Activated naive CD4-positive, alpha-beta T cell treated with anti-CD3 and anti-CD28 coated beads for 36 hours (primary cell): Measurements from ENCODE around the gene CTRB1. TPM values are rescaled to one million over a fixed set of nuclear protein-coding genes. Genes with fewer than 3 reads are reported as not detected.
"Not testable (repeated sequence)": the region's sequence is repeated elsewhere in the genome, so short reads cannot be mapped to it uniquely, and the experiment has no call there.

ENCODE experiments used
- CTCF ChIA-PET: fragments of 350-600 bp; sonication (Branson Sonifier 250); formaldehyde crosslinking; loops from one replicate; lab custom pipeline; 2021; ENCODE audit warnings: antibody characterized with exemption; lab: Charles Lee
- DNase-seq: peaks from one replicate; pipeline ENCODE4 v3.0.0-alpha.2; 2020
- H3K27ac Mint-ChIP-seq: one replicate; pipeline ENCODE4 v1.8.0; 2021; ENCODE audit warnings: mild to moderate bottlenecking, mixed read lengths
- H3K27me3 Mint-ChIP-seq: one replicate; pipeline ENCODE4 v1.8.0; 2021; ENCODE audit warnings: low read depth, mixed read lengths
- H3K36me3 Mint-ChIP-seq: one replicate; pipeline ENCODE4 v1.8.0; 2021; ENCODE audit warnings: low read depth, mixed read lengths
- H3K4me1 Mint-ChIP-seq: one replicate; pipeline ENCODE4 v1.8.0; 2021; ENCODE audit warnings: low read depth, mixed read lengths
- H3K4me3 Mint-ChIP-seq: one replicate; pipeline ENCODE4 v1.8.0; 2021; ENCODE audit warnings: mild to moderate bottlenecking, moderate library complexity, mixed read lengths
- H3K9me3 Mint-ChIP-seq: one replicate; pipeline ENCODE4 v1.8.0; 2021; ENCODE audit warnings: mixed read lengths
- intact Hi-C: fragments of 100-400 bp; cut with micrococcal nuclease; formaldehyde crosslinking; loops from one replicate; pipeline ENCODE4 v1.15.1; 2023
- total RNA-seq, 2 experiments: library from RNA; stranded (reverse); gene quantifications; one replicate each; pipeline ENCODE4 v1.2.3, GENCODE V29; 2021

Gene CTRB1
- total RNA-seq, 2 experiments from 2014 or later: not detected

DNA sequence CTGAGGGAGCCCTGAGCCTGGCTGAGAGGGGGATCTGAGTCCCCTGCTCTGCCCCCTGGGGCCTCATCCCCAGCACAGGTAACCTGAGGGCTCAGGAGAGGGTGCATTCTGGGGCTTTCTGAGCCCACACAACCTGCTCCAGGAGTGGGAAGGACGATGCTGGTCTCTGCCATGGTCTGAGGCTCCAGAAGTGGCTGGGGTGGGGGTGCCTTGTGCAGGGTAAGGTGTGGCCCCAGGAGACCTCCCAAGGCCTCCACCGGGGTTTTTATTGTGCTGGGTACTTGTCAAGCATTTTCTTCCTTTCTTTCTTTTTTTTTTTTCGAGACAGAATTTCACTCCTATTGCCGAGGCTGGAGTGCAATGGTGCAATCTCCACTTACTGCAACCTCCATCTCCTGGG, 300 bp downstream of the CTRB1 start:
- no peak overlapping the region for H3K27ac Mint-ChIP-seq

DNA sequence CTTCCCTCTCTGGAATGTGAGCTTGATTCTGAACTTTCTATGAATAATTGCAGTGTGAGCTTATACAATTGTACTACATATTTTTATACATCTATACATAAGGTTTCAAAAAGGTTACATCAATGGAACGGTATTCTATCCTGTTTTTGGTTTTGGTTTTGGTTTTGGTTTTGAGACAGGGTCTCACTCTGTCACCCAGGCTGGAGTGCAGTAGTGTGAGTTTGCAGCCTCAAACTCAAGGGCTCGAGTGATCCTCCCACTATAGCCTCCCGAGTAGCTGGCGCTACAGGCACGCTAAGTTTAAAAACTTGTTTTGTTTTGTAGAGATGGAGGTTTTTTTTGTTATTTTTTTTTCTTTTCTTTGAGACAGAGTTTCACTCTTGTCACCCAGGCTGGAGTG, 1.1 kb downstream of the CTRB1 start:
- Mint-ChIP-seq H3K36me3 (no peaks in the 10 kb centered on the region), H3K27me3 (no peaks in the 10 kb centered on the region), H3K4me1 (peaks cover 20% of the 10 kb centered on the region), H3K4me3 (peak overlapping the region; percentile 19), H3K9me3 (no peaks in the 10 kb centered on the region), H3K27ac (peak overlapping the region; percentile 74)
- intact Hi-C loops: loop anchor here (2.0 kb wide), 1 partner anchor 21 kb away; no protein-coding TSS in a partner anchor
- DNase-seq: peak; percentile 54
- CTCF ChIA-PET: interaction anchor here (0.7 to 2.4 kb wide), 7 partner anchors 14 to 245 kb away, joined by 3 to 13 read pairs (median 3); partner anchors contain the start of genes TMEM170A and ZNRF1

More for the DNA sequence above, 300 bp downstream of the CTRB1 start:
- Mint-ChIP-seq H3K27me3 (no peaks in the 10 kb centered on the region), H3K4me3 (no peak overlapping the region), H3K9me3 (no peaks in the 10 kb centered on the region), H3K36me3 (no peaks in the 10 kb centered on the region), H3K4me1 (peaks cover 20% of the 10 kb centered on the region)
- intact Hi-C loops: loop anchor here (2.0 kb wide), 1 partner anchor 20 kb away; no protein-coding TSS in a partner anchor
- CTCF ChIA-PET: interaction anchor here (0.7 to 2.4 kb wide), 5 partner anchors 15 to 221 kb away, joined by 3 to 10 read pairs (median 3); partner anchors contain the start of gene ZNRF1
- DNase-seq: no peak

DNA sequence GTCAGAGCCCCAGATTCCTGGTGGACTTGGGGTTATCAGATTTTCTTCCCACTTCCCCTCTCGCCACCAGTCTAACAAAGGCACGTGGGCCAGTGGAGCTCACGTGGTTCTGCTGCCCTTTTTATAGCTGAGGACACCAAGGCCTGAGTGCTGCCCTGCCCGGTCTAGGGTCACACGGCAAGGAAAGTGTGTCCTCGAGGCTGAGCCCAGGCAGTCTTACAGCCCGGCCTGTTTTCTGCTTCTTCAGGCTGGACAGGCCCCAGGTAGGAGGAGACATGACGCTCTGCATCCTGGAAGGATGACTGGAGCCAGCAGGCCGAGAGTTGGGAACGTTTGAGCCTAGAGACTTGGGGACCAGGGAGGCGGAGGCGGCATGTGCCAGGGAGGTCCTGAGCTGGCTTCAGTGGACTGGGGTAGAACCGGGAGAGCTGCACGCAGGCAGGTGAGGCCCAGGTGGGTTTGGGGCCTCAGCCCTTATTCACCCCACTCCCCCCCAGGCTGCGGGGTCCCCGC, 3.5 kb downstream of the CTRB1 start:
- H3K4me3 Mint-ChIP-seq: no peak overlapping the region
- peak overlapping the region; percentile 44 for H3K27ac Mint-ChIP-seq
- no peaks in the 10 kb centered on the region for H3K36me3 Mint-ChIP-seq
- H3K9me3 Mint-ChIP-seq: no peaks in the 10 kb centered on the region
- H3K27me3 Mint-ChIP-seq: no peaks in the 10 kb centered on the region
- CTCF ChIA-PET: interaction anchor here (1.0 kb wide), 1 partner anchor 23 kb away, joined by 3 read pairs; no protein-coding TSS in a partner anchor
- no peak for DNase-seq
- peaks cover 20% of the 10 kb centered on the region for H3K4me1 Mint-ChIP-seq
- intact Hi-C loops: no loop called here

DNA sequence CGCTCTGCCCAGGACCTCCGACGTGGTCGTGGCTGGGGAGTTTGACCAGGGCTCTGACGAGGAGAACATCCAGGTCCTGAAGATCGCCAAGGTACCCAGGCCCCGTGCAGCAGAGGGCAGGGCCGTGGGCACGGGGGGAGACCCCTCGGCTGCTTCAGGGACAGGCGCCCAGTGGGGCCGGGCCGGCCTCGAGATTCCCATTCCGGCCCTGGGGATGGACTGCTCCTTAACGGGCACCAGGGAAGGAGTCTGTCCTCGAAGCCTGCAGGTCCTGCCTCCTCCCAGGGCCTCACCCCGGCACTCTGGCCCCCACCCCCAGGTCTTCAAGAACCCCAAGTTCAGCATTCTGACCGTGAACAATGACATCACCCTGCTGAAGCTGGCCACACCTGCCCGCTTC, 4.3 kb downstream of the CTRB1 start:
- intact Hi-C loops, H3K9me3 Mint-ChIP-seq, CTCF ChIA-PET: not testable (repeated sequence)

DNA sequence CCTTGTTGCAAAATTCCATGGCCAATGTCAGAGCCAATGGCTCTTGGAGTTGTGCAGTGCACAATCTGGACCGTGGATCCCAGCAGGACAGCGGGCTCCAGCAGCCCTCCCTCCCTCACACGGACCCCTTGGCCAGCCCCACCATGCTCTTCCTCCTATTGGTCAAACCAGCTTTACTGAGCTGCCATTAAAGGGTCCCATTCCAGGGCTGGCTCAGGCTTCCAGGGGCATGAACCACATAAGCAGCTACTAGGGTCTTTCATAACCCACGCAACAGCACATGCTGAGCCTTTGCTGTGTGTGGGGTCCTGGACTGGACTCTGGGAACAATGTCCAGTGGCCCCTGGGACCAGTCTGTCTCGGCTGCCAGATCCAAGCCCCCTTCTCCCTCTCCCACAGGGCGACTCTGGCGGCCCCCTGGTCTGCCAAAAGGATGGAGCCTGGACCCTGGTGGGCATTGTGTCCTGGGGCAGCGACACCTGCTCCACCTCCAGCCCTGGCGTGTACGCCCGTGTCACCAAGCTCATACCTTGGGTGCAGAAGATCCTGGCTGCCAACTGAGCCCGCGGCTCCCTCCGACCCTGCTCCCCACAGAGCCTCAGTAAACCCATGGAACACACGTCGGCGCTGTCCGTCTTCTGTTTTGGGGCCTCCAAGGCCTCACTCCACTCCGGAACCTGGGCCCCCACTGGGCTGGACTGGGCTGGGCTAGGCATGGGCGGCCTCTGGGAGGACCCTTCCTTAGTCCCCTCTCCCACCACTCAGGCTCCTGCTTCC, 5.7 kb downstream of the CTRB1 start:
- H3K4me3 Mint-ChIP-seq: no peak overlapping the region
- no peak overlapping the region for H3K27ac Mint-ChIP-seq
- H3K36me3 Mint-ChIP-seq: no peaks in the 10 kb centered on the region
- peaks cover 10% of the 10 kb centered on the region for H3K4me1 Mint-ChIP-seq
- no peaks in the 10 kb centered on the region for H3K9me3 Mint-ChIP-seq
- no peak for DNase-seq
- no peaks in the 10 kb centered on the region for H3K27me3 Mint-ChIP-seq
- intact Hi-C loops: no loop called here
- CTCF ChIA-PET: no interaction called here

More for the DNA sequence above, 4.3 kb downstream of the CTRB1 start:
- H3K4me1 Mint-ChIP-seq: peaks cover 17% of the 10 kb centered on the region
- H3K27ac Mint-ChIP-seq, DNase-seq, H3K4me3 Mint-ChIP-seq, H3K36me3 Mint-ChIP-seq, H3K27me3 Mint-ChIP-seq: not testable (repeated sequence)

DNA sequence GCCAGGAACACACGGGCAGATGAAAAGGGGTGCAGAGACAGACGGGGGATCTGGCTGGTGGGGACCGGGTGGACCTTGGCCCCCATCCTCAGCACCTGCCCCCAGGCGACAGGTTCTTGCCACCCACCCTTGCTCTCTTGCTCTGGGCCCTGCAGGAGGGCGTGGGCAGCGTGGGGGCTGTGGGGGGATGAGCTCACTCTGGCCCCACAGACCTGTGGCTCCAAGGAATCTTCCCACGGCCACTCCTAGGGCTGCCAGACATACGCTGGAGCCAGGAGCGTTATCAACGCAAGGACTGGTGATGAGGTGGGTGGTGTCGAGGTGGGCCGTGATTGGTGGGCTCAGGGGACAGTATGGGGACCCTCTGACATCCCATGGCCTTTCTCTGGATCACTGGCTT, 6.3 kb downstream of the CTRB1 start:
- Mint-ChIP-seq H3K27me3 (no peaks in the 10 kb centered on the region), H3K4me1 (peaks cover 4% of the 10 kb centered on the region), H3K36me3 (no peaks in the 10 kb centered on the region), H3K4me3 (no peak overlapping the region), H3K27ac (no peak overlapping the region), H3K9me3 (no peaks in the 10 kb centered on the region)
- no peak for DNase-seq
- CTCF ChIA-PET: no interaction called here
- intact Hi-C loops: no loop called here

DNA sequence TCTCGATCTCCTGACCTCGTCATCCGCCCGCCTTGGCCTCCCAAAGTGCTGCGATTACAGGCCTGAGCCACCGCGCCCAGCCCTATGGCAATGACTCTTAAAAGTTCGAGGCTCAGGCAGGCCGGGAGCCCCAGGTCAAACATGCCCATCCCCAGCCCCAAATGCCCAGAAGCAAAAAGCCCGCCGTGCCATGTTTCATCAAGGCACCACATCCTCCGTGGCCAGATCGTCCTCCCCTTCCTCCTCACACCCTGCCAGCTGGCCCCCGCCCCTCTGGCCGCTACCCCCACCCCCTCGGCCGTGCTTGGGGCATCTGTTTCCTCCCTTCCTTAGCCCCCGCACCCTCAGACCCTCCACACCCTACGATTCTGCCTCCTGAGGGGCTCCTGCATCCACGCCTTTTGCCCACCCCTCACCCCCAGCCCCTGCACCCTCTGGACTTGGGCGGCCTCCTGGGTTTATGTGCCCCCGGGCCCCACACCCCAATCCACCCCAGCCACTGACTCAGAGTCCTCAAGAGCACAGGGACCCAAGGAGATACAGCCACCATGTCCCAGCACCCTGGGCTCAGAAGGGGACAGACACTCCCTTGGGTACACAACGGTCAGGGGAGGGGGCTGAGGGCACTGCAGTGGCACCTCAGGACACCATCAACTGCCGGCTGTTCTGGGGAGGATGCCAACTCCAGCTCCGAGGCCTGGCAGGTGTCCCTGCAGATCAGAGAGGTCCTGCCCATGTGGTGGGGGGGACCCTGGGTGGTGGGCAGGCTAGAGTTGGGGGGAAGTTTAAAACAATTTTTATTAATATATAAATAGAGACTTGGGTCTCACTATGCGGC, 7.1 kb downstream of the CTRB1 start:
- no peaks in the 10 kb centered on the region for H3K36me3 Mint-ChIP-seq
- no peak overlapping the region for H3K4me3 Mint-ChIP-seq
- CTCF ChIA-PET: no interaction called here
- no peak overlapping the region for H3K27ac Mint-ChIP-seq
- intact Hi-C loops: no loop called here
- peaks cover under 1% of the 10 kb centered on the region for H3K4me1 Mint-ChIP-seq
- no peaks in the 10 kb centered on the region for H3K9me3 Mint-ChIP-seq
- no peak for DNase-seq
- no peaks in the 10 kb centered on the region for H3K27me3 Mint-ChIP-seq

DNA sequence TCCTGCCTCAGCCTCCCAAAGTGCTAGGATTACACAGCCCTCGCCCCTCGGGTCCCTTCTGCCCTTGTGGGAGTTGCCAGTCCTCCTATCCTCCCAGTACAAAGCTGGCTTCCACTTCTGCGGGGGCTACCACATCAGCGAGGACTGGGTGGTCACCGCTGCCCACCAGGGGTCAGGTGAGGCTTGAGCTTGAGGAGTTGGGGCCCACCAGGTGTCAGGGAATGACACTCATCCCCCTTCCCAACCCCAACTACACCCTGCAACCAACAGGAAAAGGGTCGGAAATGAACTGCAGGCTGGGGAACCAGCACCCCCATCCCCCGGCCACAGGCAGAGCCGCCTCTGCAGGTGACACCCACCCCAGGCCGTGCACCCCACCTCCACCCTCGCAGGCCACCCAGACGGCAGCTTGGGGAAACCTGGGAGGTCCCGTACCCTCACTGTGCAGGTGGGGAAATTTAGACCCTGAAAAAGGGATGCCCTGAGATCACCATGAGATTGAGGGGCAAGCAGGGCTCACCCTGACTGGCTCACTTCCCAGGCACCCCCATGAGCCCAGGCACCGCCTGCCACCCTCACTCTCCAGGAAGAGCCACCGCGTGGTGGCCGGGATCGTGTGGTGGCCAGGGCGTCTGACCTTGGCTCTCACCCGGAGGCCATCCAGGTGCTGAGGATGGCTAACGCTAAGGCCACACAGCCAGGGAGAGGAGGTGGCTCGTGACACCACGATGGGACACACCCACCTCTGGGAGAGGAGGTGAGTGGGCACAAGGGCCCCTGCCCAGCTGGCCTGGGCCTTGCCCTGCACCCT, 8.0 kb downstream of the CTRB1 start:
- CTCF ChIA-PET: interaction anchor here (0.6 to 0.9 kb wide), 2 partner anchors 45 to 177 kb away, joined by 5 to 7 read pairs; no protein-coding TSS in a partner anchor
- H3K9me3 Mint-ChIP-seq: no peaks in the 10 kb centered on the region
- DNase-seq: no peak
- no peaks in the 10 kb centered on the region for H3K27me3 Mint-ChIP-seq
- no peak overlapping the region for H3K4me3 Mint-ChIP-seq
- H3K27ac Mint-ChIP-seq: no peak overlapping the region
- H3K4me1 Mint-ChIP-seq: no peaks in the 10 kb centered on the region
- no peaks in the 10 kb centered on the region for H3K36me3 Mint-ChIP-seq
- intact Hi-C loops: no loop called here

DNA sequence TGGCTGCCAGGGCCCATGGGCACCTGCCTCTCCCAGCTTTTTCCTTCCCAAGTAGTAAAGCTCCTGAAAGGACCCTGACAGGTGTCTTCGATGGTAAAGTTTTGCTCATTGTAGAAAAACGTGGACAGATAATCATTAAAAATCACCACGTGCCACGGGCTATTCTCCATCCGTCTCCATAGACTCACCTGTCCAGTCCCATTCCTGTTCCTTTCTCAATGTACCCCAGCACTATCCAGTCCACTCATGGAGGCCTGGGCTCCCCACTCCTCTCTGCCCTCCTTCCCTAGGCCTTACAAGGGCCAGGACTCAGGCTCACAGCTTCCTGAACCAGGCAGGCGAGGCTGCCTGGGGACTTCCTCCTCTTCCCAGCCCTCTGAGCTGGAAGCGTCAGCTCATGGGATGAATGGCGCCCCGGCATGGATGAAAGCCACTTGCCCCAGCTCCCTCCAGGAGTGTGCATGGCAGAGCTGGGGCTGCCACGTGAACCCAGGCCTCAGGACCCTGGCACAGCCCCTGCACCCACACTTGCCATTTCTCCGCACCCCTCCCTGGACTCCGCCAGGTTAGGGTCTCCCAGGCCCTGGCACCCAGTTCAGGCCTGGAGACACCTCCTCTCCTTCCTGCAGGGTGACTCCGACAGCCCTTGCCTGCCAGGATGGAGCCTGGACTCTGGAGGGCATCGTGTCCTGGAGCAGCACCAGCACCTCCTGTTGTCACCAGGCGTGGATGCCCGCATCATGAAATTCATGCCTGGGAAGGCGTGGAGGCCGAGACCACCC, 8.8 kb downstream of the CTRB1 start:
- Mint-ChIP-seq H3K4me1 (no peaks in the 10 kb centered on the region), H3K4me3 (no peak overlapping the region), H3K36me3 (no peaks in the 10 kb centered on the region), H3K27ac (no peak overlapping the region), H3K27me3 (no peaks in the 10 kb centered on the region), H3K9me3 (no peaks in the 10 kb centered on the region)
- intact Hi-C loops: no loop called here
- DNase-seq: no peak
- CTCF ChIA-PET: interaction anchor here (0.6 to 0.9 kb wide), 2 partner anchors 46 to 176 kb away, joined by 5 to 7 read pairs; no protein-coding TSS in a partner anchor

DNA sequence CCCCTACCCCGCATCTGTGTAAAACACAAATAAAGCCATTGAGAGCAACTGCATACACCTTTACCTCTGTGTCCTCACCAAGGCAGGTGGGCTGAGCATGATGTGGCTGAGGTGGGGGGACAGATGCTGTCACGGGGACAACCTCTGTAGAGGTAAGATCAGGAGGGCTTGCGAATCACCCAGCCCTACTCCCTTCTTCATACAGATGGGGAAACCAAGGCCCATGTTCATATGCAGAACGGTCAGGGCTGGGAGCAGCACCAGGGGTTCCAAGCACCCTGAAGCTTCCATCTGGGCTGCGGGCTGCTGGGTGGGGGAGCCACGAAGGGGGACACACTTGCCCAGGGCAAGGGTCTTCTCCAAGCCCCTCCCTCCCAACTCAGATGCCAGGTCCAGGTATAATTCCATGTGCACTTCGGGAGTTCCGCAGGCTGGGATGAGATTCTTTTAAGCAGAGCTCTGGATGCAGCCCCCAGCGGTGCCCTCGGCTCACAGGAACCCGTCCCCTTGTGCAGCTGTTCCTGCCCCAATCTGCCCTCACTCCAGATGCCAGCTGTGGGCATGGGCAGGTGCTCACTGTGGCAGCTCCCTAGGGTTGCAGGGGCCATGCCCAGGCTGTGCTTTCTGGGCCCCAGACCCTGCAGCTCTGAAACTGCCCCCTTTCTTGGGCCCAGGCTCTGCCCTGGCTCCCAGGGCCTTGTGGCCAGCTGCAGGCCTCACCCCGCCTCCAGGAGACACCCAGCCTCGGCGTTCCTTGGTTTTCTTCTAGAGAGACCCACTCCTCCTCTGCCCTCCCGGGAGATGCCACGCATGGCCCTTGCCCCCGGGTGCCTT, 9.6 kb downstream of the CTRB1 start:
- no peak for DNase-seq
- Mint-ChIP-seq H3K4me3 (no peak overlapping the region), H3K36me3 (no peaks in the 10 kb centered on the region), H3K9me3 (no peaks in the 10 kb centered on the region), H3K27ac (no peak overlapping the region), H3K4me1 (no peaks in the 10 kb centered on the region), H3K27me3 (no peaks in the 10 kb centered on the region)
- intact Hi-C loops: no loop called here
- CTCF ChIA-PET: interaction anchor here (1.0 to 1.3 kb wide), 2 partner anchors 29 to 152 kb away, joined by 4 read pairs; no protein-coding TSS in a partner anchor
